H1 (cell line): ENCODE data around the gene PPP2R2D. TPM values are rescaled to one million over a fixed set of nuclear protein-coding genes. Genes with fewer than 3 reads are reported as not detected.
A peak's percentile ranks its signal among the peaks of the same experiment; 100 is the strongest.

Experiments used
- CHD7 ChIP-seq: fragments of 300-600 bp; sonication (generic); IDR thresholded peaks from 2 replicates; pipeline ENCODE4 v1.7.1; 2012; ENCODE audit warnings: low read length, moderate library complexity, mild to moderate bottlenecking, inconsistent platforms; ENCODE audit not compliant: insufficient replicate concordance
- E2F6 ChIP-seq: IDR thresholded peaks from 2 replicates; pipeline ENCODE4 v1.6.1; 2012; ENCODE audit warnings: inconsistent platforms
- EGR1 ChIP-seq: IDR thresholded peaks from 2 replicates; pipeline ENCODE4 v1.6.1; 2011; ENCODE audit warnings: low read depth, low read length, borderline replicate concordance
- EP300 ChIP-seq, 2 experiments: IDR thresholded peaks; 1 replicate in 1 of 2; 2 replicates in 1 of 2; pipeline ENCODE4 v1.6.1; 2011 to 2012; ENCODE audit warnings: low read depth in 2 of 2, low read length in 2 of 2, mild to moderate bottlenecking in 2 of 2, borderline replicate concordance in 1 of 2, inconsistent platforms in 1 of 2, moderate library complexity in 1 of 2
- NANOG ChIP-seq: IDR thresholded peaks from 2 replicates; pipeline ENCODE4 v1.6.1; 2011; ENCODE audit warnings: low read length, low read depth, mild to moderate bottlenecking, inconsistent platforms; ENCODE audit not compliant: insufficient read depth, poor library complexity, severe bottlenecking
- PHF8 ChIP-seq: fragments of 200-600 bp; sonication (generic); conservative IDR thresholded peaks from 2 replicates; pipeline ENCODE4 v1.7.1; 2012; ENCODE audit warnings: low read depth, mild to moderate bottlenecking, inconsistent platforms, low read length, moderate library complexity
- POLR2A ChIP-seq, 2 experiments: IDR thresholded peaks; 1 replicate in 1 of 2; 2 replicates in 1 of 2; pipeline ENCODE4 v1.6.1; 2011; ENCODE audit warnings: low read depth in 2 of 2, low read length in 2 of 2, mild to moderate bottlenecking in 2 of 2; ENCODE audit errors: control extremely low read depth in 1 of 2
- SAP30 ChIP-seq: fragments of 300-600 bp; sonication (generic); IDR thresholded peaks from 2 replicates; pipeline ENCODE4 v1.7.1; 2012; ENCODE audit warnings: low read length, moderate library complexity, mild to moderate bottlenecking, inconsistent platforms; ENCODE audit not compliant: insufficient read depth, insufficient replicate concordance
- polyA plus RNA-seq, 7 experiments: library from polyadenylated mRNA; depleted of rRNA in 3 of 7; stranded (reverse) in 5 of 7; unstranded in 2 of 7; fragments of >200 nt in 5 of 7; fragments of 200-250 nt in 2 of 7; gene quantifications; 1 replicate in 5 of 7; 2 replicates in 1 of 7; 4 replicates in 1 of 7; pipeline versions ENCODE4 v1.2.1 to v1.2.3, GENCODE V29; 2011 to 2013; ENCODE audit warnings: missing spikeins in 2 of 7, mixed read lengths in 2 of 7
- total RNA-seq: library from RNA; stranded (reverse); fragmentation: NEBNext Ultra II Directional; extraction: Animal tissue kit (Norgen Biotek cat#: 25700); gene quantifications from 2 replicates; pipeline ENCODE4 v1.2.1, GENCODE V29; 2021

The PPP2R2D gene
- total and polyA plus RNA-seq, 2 of the 8 experiments (the other 6 are each of a cell fraction or from before 2014, with no cell fraction given) = 25.4 to 32.8 TPM

- TF ChIP-seq SAP30 (no peak), PHF8 (peak; percentile 95), POLR2A (IDR thresholded peaks at IDR 0.05; ENCODE audit: control extremely low read depth in 1 of 2, low read depth in 2 of 2, low read length in 2 of 2) (peak; percentile 77 to 93), CHD7 (no peak), EGR1 (peak; percentile 86), E2F6 (peak; percentile 28; the same call in 1 of the 2 replicates), EP300 (IDR thresholded peaks at IDR 0.05; ENCODE audit: borderline replicate concordance in 1 of 2, low read depth in 2 of 2, low read length in 2 of 2) (0 out of 3 replicates have a peak, but pooled peaks of 1 of the 2 experiments have one; percentile 10), NANOG (no peak)
These were observed at the start of gene PPP2R2D (continued) for GRCh38 chr10:131900350-131901152.
